ENCODE results near the gene ODAD3.

ODAD3 gene

GRCh38 chr19:11377756-11378155 is 57.2 kb downstream of the ODAD3 start:
- no peak for DNase-seq (ENCODE audit: low read depth in 2 of 3, low spot score in 2 of 3)

DNA sequence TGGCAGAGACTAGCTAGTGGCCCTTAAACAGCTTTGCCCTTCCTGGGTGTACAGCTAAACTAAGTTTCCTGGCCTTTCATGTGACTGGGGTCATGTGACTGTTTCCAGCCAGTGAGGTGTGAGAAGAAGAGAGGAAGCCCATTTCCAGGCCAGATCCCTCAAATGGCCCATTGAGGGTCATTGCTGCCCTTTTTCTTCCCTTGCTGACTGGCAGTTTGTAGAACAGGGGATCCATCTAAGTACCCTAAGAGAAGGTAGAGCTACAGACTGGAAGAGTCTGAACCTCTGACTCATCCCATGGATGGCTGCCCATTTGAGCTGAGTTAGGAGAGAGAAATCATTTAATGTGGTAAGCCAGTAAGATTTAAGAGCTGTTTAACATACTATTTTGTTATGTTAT is 57.7 kb downstream of the ODAD3 start:
- DNase-seq (ENCODE audit: low read depth in 2 of 3, low spot score in 2 of 3), result no peak

DNA sequence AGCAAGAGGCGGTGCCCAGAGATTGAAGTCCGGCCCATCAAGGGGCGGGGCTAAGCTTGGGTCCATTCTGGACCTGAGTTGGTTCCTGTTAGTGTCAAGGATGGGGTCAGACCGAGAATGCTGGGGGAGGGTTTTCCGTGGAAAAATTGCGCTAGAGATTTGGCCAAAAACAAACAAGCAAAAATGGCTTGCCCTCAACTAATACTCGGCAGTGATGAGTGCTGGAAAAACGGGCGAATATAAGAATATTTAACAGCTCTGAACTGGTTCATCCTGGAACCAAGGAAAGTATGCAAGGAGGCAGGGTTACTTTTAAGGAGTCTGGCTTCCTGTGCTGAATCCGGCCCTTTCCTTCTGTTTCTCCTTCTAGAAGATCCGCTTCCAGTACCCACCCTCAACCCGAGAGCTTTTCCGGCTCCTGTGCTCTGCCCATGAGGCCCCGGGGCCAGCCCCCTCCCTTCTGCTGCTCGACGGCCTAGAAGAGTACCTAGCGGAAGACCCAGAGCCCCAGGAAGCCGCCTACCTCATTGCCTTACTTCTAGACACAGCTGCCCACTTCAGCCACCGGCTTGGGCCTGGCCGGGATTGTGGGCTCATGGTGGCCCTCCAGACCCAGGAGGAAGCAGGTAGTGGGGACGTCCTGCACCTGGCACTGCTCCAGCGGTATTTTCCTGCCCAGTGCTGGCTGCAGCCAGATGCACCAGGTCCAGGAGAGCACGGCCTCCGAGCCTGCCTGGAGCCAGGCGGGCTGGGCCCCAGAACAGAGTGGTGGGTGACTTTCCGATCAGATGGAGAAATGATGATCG is 59.6 kb downstream of the ODAD3 start:
- no peak for DNase-seq (ENCODE audit: low read depth in 2 of 3, low spot score in 2 of 3)

DNA sequence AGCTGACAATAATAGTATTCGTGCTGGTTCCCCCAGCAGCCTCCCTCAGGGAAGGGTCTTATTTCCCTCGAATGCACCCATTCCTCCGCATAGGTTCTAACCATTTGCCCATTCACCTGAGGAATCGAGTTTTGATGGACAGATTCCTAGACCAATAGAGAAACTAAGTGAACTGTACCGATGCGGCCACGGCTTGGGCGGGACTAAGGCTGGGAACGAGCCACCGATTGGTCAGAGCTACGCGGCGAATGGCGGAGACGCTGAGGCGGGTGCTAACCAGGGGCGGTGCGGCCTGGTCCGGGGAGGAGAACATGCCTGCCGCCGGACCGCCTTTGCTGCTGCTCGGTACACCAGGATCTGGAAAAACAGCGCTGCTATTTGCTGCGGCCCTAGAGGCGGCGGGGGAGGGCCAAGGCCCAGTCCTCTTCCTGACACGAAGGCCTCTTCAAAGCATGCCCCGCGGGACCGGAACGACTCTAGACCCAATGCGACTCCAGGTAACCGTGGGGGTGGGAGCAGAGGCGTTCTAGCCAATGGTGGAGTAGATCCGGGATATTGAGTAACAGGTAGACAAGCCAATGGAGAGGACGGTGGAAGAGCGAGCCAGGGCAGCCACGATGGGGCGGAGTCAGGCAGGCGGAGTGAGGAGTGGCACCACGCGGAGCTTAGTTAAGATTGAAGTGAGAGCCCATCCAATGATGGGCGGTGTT is 60.3 kb downstream of the ODAD3 start, which contains the start of gene SWSAP1:
Gene SWSAP1 (plus strand): TSS at position 234 of the 710 bp plus-strand sequence. CDS start 15 bp downstream, at position 249.
- peak; percentile 85 to 89 (median 88) for DNase-seq (ENCODE audit: low read depth in 2 of 3, low spot score in 2 of 3)

- no peak for DNase-seq (ENCODE audit: low read depth in 2 of 3, low spot score in 2 of 3)
Observed at GRCh38 chr19:11373885-11374432, 61.0 kb downstream of the ODAD3 start.

DNA sequence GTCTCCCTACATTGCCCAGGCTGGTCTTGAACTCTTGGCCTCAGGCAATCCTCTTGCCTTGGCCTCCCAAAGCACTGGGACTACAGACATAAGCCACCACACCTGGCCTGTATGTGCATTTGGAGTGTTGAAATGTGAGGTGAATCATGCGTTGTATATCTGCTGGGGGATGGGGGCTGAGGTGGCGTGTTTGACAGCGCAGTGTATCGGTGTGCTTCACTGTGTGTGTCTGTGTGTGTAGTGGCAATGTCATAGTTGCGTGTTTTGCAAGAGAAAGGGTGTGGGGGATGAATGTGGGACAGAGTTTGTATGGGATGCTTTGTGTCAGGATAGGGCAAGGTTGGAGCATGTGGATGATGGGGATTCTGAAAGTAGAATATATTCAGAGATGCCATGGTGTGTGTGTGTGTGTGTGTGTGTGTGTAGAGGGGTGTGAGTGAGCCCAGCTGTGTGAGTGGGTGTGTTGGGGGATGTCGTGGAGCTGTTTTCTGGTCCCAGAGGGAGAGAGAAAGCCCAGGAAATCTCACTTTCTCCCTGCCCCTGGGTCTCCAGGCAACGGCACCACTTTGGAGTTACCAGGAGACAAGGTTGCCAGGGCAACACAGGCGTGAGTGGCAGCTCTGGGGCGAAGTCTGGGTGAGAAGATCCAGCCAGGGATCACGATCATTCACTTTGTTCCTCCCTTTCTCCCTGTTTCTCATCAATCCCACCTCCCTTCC is 61.6 kb downstream of the ODAD3 start:
- no peak for DNase-seq (ENCODE audit: low read depth in 2 of 3, low spot score in 2 of 3)

DNA sequence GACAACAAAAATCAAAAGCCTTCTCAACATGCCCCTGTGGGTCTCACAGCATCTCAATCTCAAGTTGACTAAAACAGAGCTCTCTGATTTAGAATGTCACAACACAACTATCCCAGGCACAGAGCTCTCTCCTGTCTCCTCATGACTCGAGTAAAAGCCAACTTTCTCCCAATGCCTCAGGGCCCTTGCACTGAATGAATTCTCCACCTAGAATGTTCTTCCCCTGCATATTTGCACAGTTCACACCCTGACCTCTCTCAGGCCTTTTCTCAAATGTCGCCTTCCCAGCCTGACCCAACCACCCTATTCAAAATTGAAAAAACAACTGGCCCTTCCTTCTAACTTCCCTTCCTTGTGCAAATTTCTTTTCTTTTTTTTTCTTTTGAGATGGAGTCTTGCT is 64.2 kb downstream of the ODAD3 start:
- DNase-seq (ENCODE audit: low read depth in 2 of 3, low spot score in 2 of 3), result no peak

Data from activated CD8-positive, alpha-beta memory T cell treated with anti-CD3 and anti-CD28 coated beads for 48 hours (primary cell).